HG02973 (cell line): ENCODE results near the gene MEIS1.
"Not testable (repeated sequence)": the region's sequence is repeated elsewhere in the genome, so short reads cannot be mapped to it uniquely, and the experiment has no call there.

Source experiments
- ATAC-seq: cut with Tn5 transposase; IDR thresholded peaks from one replicate; pipeline ENCODE4 v1.9.1; 2021; ENCODE audit warnings: moderate library complexity; ENCODE audit not compliant: unreplicated experiment

MEIS1 gene

DNA sequence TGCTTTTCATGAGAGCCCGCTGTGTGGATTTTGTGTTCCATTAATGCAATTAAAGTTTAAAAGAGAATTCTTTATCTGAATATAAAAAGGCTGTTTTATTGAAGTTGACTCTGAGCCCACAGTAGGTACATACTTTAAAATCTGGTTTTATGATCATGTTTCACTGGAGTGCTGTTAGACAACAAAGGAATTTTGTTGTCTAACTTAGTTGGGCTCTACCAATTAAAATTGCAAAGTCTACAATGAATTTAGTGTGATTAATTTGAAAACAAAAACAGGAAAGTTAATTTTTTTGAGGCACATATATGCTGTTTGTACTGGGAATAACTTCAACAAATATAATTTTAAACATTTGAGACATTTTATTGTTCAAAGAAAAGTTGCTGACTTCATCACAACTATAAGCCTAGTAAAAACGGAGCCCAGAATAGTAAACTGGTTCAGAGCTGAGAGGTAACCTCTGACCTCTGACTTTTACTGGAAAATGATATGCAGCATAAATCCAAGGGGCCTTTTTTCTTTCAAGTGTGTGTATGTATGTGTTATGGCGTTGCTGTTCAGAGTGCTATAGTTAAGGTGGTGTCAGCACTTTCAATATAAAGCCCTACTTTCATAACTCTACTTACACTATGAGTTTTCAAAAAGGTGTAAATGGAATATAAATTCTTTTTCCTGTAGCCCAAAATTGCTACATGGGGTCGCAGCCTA lies 30.2 kb downstream of the MEIS1 start:
- no peak for ATAC-seq

DNA sequence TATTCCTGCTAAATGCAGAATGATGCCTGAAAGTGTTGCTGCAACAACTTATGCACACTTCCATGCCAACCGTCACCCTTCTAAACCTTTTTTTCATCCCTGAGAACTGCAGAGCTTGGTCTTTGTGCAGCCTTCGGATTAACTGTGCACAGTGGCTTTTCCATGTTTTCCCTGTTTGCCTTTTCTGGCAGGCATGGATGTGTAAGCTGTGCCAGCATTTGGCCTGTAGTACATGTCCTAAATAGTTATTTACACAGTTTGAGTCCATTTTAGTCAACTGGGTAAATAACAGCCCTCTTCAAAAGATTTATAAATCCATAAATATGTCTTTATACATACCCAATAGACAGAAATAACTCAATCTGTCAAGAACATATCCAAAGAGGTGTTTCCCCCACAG lies 31.5 kb downstream of the MEIS1 start:
- ATAC-seq = no peak

DNA sequence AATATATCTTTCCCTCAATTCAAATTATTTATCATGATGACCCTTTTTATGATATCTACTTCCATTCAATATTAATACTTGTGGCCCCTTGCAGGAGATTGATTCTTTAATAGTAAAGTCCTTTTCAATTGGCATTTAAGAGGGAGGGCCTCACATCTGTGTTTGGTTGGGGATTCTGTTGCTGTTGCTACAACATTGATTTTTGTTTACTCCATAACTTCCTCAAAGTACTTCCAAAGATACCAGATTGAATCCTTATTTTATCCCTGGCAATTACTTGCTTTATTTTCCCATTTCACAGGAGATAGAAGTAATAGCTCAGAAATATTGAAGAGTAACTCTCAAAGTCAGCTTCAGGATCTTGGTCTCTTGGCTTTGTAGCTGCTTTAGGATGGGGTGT lies 32.8 kb downstream of the MEIS1 start:
- no peak for ATAC-seq

DNA sequence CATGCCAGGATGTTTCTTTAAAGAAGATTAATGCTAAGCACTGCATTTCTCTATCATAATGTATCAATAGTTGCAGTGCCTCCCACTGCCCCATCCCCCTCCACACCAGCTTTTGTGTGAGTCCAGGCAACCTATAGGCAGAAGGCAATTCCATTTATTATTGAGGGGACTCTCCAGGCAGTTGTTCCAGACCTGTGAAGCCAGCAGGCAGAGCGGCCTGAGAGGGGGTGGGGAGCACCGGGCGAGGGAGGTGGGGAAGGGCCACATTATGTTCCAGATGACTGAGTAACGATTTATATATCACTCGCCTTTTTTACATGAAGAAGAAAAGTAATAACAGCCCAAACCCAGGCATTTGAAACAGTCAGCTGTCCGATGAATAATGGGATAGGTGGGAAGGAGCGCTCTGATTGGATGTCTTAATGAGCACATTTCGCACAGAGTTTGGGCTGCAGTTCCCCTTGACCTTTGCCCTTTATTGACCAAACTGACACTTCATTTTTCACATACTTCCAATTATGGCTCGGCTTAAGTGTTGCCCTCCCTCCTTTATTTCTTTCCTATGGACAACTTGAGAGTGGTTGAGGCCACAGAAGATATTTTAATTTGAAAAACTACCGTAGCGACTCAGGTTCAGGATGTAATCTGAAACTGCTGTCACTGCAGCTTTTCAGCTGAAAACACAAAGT lies 34.4 kb downstream of the MEIS1 start:
- ATAC-seq = no peak

DNA sequence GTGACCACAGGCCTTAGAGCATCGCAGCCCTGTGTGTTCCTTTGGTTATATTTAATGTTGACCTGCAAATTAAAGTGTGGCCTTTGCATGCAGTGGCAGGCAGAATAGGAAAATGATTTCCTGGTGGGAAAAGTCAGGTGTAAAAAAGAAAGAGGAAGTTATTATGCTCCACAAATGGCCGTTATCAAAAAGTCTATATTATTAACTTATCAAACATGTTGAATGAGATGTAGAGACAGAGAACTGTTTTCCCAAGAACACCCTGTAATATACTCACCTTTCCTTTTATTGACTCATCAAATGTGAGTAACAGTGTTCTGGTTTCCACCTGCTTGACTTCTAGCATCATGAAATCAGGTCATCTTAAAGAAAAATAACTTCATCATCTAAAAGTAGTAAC lies 35.3 kb downstream of the MEIS1 start:
- no peak for ATAC-seq

DNA sequence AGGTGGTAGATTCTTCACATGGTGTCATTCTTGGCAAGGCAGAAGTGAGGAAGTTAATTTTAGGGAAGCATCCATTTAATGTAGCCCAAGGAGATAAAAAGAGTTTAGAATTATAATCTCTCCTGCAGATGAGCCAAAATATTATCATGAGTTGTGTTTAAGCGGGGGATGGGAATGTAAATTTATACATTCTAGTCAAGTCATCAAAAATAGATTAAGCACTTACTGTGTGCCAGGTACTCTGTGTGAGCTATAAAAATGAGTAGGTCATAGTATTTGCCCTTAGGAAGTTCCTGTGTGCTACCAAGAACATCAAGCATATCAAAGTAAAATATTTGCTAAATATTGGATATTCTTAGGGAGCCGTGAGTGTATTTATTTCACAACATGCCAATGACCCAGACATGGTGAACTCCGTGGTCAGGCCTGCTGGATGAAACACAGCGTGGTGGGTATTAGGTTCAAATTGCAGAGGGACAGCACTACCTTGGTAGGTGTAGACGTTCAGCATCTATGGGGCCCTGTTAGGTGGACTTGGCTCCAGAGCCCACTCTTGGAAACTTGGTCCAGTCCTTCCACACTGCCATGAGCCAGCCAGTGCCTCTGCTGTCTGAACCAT lies 37.4 kb downstream of the MEIS1 start:
- ATAC-seq = no peak

DNA sequence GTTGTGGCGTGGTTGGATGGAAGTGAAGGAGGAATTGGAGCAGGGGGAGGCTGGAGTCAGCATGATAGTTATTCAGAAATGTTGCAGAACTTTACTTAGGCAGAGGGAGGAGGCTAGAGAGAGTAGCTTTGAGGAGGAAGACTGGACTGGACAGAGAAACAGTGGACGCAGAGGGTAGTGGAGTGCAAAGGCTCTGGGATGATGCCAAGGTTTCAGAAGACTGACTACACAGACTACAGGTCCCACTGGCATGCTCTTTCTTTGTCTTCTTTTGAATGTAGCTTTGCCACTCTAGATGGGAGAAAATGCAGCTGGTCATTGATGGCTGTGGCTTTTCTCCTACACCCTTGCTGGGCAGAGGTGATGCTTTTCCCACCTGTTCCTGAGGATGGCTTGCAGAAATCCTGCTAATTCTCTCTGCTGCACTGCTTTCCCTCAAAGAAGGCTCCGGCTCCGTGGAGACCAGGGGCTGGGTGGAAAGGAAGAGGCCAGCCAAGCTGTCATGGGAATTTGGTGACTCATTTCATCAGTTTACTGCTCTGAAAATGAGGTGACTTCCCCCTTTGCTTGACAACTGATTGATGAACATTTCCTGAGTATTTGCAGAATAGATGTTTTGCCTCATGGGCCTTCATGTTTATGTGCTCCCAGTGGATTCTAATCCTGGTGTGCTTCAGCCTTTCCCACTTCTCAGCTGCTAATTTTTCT lies 42.4 kb downstream of the MEIS1 start:
- ATAC-seq = no peak

DNA sequence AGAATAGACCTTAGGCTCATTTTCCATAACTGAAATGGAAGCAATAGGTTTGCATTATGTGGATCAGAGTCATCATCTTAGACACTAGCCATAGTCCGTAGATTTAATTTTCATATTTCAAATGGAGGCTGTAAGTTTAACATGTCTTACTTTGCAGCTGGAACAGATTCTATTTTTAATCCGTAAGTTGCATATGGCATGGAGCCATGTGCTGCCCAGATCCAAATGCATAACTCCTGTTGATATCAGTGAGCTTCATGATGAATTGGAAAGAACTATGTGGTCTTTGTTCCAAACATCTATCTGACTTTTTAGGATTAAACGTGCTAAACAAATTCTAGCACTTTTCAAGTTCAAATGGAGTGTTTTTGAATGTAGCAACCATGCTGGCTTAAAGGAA lies 43.4 kb downstream of the MEIS1 start:
- ATAC-seq = no peak

DNA sequence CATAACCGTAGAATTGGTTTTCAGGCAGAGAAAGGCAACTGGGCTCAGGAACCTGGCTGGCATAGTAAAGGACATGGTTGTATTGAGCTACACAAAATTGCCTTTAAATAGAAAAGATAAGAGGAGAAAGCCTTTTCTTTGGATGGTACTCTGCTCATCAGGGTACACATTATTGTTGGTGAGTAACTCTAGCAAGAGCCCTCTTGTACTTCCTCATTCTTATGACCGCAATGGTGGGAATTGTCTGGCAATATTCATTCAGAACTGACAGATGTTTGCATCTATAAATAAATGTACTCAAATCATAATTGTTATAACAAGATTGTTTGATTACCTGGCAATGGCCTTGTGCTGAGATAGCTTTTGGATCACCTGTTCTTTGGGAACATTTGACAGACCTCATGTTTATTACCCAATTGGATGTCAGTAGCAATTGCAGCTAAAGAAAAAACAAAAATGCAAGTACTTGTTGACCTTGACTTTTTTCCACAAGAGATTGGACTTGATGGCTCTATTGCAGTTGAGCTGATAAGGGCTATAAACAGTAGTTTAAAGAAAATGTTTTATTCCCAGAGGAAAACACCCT lies 43.9 kb downstream of the MEIS1 start:
- no peak for ATAC-seq

DNA sequence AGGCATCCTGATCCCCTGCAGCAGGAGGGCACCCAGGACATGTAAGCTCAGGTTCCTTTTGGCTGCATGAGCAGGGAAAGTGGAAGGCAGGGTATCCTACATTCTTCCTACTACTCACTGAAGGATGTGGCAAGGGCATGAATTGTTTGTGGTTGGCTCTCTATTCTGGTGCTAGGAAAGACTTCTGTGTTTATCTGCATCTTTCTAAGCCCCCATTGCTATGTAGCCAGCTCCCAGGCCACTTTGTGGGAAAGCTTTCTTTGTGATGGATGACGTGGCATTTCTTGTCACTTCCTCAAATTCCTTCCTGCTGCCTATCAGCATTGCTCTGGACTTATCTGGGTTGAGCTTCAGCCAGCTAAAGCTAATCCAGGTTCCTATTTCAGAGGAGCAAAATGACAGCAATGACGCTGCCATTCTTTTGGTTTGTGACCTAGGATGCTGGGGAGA lies 46.2 kb downstream of the MEIS1 start:
- ATAC-seq = no peak

DNA sequence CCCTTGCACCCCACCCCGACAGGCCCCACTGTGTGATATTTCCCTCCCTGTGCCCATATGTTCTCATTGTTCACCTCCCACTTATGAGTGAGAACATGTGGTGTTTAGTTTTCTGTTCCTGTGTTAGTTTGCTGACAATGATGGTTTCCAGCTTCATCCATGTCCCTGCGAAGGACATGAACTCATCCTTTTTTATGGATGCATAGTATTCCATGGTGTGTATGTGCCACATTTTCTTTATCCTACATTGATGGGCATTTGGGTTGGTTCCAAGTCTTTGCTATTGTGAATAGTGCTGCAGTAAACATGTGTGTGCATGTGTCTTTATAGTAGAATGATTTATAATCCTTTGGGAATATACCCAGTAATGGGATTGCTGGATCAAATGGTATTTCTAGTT lies 50.3 kb downstream of the MEIS1 start:
- ATAC-seq = not testable (repeated sequence)

DNA sequence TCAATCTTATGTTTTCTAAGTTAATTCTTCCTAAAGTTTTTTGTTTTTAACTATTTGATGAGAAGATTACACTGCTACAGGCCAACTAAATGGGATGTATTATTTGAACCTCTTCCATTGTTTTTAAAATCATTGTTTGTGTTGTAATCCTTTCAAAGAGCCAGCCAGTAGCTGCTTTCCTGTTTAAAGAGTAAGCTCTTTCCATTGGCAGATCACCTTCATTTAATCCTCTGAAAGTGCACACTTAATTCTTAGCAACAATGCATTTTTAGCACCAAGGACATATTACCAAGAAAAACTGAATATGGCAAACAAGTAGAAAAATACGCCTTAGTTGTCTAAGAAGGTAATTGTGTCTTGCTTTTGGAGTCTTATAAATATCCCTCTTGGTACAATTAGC lies 54.0 kb downstream of the MEIS1 start:
- ATAC-seq = no peak

DNA sequence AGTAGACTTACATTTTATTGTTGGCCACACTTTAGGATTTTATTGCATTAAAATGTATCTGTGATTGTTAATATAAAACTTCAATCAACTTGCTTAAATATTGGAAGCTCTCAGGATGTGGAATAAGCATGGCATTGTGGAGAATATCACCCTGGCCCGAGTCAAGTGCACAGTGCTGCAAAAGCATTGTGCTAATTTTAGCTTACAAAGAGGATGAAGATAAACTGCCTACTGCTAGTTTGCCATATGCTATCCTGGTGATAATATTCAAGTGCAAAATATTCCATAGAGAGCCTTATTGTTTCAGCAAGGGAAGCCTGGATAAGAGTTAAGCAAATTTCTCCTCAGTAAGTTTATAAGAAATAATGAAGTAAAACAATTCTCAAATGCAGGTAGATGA lies 54.5 kb downstream of the MEIS1 start:
- no peak for ATAC-seq

DNA sequence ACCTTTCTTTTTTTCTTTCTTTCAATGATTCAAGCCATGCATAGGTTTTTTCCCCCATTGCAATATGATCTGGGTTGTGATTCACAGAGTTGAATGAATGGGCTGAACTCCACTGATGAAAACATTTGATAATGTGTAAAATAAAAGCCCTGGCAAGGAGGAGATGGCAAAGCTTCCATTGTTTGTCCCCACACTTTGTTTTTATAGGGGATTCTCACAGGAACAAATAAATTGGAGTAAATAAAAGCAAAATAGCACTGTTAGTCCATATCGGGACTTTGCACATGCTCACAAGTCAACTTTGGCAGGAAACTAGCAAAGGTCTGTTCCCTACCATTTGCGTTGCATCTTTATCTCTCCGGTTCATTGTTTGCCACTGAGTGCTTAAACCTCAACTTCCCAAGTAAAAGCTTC lies 55.7 kb downstream of the MEIS1 start:
- no peak for ATAC-seq

DNA sequence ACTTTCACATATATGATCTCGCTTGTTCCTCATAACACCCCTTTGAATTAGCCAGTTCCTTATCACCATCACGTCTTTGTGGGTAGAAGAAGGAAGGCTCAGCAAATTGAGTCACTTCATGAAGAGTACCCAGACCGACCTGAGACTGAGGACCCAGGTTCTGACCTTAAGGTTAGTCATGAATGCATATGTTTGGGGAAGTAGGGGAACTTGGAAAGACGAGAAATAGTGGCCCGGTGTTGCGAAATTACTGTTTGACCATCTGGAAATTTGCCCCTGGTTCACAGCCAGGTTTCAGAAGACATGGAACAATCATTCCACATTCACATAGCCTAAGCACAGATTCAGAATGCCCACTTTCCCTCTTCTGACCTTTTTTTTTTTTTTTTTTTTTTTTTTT lies 59.8 kb downstream of the MEIS1 start:
- no peak for ATAC-seq

DNA sequence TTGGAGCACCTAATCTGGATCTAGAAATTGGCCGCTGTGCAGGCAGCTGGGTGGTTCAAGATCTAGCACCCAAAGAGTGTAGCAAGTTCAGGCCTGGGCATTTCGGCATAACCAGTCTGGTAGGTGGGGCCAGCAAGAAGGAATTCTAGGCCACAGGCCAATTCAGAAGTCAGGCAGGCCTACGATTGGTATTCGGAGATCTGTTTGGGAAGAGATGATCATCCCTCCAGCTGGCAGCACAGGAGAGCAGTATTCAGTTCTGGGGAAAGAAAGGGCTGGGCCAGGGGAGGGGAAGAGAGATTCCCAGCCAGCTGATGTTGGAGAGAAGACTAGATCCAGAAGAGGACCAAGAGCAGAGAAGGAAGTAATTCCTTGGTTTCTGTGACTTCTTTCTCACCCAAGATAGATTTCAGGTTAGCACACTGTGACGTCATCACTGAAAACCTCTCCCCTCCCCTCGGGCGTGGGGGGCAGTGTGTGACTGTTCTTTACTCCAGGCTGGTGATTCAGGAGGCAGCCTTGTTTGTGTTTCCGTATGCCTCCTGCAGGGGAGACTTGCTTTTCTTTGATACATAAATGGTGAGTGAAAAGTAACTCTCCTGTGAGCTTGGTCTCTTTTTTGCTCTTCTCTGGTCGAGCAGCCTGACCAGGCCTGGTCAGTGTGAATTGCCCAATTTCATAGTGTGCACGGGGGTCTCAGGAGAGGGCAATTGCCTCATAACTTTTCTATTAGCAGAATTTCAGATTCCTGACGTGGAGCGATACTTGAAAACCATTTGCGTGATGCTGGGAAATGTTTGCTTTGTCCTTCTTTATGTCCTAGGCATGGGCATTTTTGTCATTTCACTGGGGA lies 61.1 kb downstream of the MEIS1 start:
- no peak for ATAC-seq

DNA sequence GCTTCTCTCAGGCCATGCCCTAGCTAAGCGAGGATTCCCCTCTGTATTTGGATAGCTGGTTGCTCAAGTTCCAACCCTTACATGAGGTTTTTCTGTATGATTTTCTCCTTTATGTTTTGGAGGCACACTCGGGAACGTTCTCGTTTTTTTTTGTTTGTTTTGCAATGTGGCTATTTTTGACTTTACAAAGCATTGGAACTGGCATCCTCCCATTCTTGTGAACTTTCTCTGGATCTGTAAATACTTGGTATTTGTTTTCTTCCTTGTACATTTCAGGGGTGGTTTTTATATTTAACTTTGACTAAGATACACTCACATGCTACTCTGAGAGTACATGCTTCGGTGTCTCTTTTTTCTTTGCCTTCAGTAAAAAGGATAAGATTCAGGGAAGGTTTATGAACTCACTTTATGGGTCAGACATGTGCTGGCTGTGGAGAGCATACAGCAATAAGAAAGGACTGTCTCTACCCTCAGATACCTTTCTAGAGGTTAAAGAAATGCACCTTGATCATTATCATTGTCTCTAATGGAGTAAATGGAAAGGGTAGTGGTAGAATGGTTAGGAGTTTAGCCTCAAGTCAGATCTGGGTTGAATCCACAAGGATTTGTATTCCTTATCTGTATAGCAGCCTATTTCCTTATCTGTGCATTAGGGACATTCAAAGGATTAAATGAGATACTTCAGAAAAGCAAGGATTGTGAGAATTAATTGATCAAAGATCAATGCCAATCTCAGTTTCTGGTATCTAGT lies 61.9 kb downstream of the MEIS1 start:
- no peak for ATAC-seq

DNA sequence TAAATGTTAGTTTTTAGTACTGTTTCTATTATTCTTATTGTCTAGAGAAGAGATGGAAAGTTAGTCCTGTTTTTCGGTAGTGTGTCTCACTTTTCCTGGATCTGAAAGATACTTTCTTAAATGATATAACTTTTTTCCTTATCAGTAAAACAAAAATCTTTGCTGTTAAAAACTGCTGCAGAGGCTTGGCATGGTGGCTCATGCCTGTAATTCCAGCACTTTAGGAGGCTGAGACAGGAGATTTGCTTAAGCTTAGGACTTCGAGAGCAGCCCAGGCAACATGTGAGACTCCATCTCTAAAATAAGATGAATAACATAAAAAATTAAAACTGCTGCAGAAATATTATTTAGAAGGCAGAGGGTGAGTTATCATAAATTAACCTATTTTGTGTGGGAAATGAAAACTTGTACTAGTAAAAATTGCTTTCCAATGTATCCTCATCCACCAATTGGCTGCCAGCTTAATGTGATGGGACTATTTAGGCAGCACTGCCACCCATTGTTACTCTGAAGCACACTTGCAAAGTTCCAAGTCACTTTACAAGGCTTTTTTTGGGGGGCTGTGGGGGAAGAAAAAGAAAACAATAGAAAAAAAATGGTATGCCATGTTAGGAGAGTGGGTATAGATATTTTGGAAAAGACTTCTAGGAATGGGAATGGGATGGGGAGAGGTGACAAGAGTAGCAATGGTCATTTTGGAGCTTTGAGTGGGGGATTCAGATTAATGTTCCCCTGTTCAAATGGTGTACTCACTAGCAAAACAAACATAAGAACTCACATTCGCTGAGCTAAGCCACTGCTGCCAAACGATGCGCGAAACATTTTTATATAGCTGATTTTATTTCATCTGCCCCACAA lies 62.7 kb downstream of the MEIS1 start:
- ATAC-seq = no peak
